ENCODE measurements around the gene CFAP43.

Gene CFAP43

GRCh38 chr10:104262055-104262454 is 29.9 kb upstream of the CFAP43 start:
- Histone ChIP-seq H3K79me1 (replicated peaks; ENCODE audit: low read length, poor library complexity, severe bottlenecking) (peaks cover 20% of the 10 kb centered on the region), H3K27ac (ENCODE audit: low read length, poor library complexity, severe bottlenecking) (no peak overlapping the region), H2BK15ac (ENCODE audit: low read depth, poor library complexity, severe bottlenecking) (no peak overlapping the region), H2AK5ac (ENCODE audit: low read length, severe bottlenecking) (peak overlapping the region; percentile 77), H3K4me2 (ENCODE audit: low read length, poor library complexity, severe bottlenecking) (no peak overlapping the region), H3K9me3 (ENCODE audit: control insufficient read depth, low read length) (no peaks in the 10 kb centered on the region), H3K9ac (ENCODE audit: low read length) (peak overlapping the region; percentile 68), H4K91ac (ENCODE audit: low read length) (no peak overlapping the region), H3K4ac (ENCODE audit: low read depth in 1 of 2, low read length in 2 of 2) (no peak overlapping the region), H3K27me3 (ENCODE audit: control insufficient read depth in 1 of 2, insufficient read depth in 1 of 2, low read length in 2 of 2) (no peaks in the 10 kb centered on the region), H4K8ac (ENCODE audit: low read length) (no peak overlapping the region), H3K18ac (ENCODE audit: low read depth in 1 of 2, low read length in 2 of 2) (no peak overlapping the region), H3K4me3 (ENCODE audit: insufficient read depth in 1 of 2, low read depth in 1 of 2, low read length in 2 of 2) (no peak overlapping the region), H3K23ac (ENCODE audit: low read length in 2 of 2) (no peak overlapping the region), H3K4me1 (ENCODE audit: control insufficient read depth, insufficient read depth, low read depth, low read length) (peaks cover 8% of the 10 kb centered on the region), H3K14ac (ENCODE audit: low read length in 2 of 2) (no peak overlapping the region), H2BK12ac (ENCODE audit: low read length in 2 of 2) (no peak overlapping the region), H3K36me3 (ENCODE audit: control insufficient read depth in 1 of 2, insufficient read depth in 2 of 2, low read depth in 1 of 2, low read length in 2 of 2) (peaks cover 27 to 100% of the 10 kb centered on the region in 2 experiments), H2AFZ (ENCODE audit: low read depth, low read length) (no peak overlapping the region), H2BK5ac (ENCODE audit: low read depth, low read length, poor library complexity, severe bottlenecking) (no peak overlapping the region), H2BK120ac (ENCODE audit: low read depth, low read length) (no peak overlapping the region)
- WGBS, result 91% methylated on average over 5 of the region's 5 CpGs
- DNase-seq, result no peak

GRCh38 chr10:104260775-104261115 is 28.6 kb upstream of the CFAP43 start:
- H3K14ac ChIP-seq (ENCODE audit: low read length in 2 of 2), result no peak overlapping the region
- no peak overlapping the region for H3K4me2 ChIP-seq (ENCODE audit: low read length, poor library complexity, severe bottlenecking)
- H2BK15ac ChIP-seq (ENCODE audit: low read depth, poor library complexity, severe bottlenecking), result no peak overlapping the region
- peak; percentile 86 for DNase-seq
- peak overlapping the region; percentile 68 for H3K9ac ChIP-seq (ENCODE audit: low read length)
- peak overlapping the region; percentile 31 for H3K27ac ChIP-seq (ENCODE audit: low read length, poor library complexity, severe bottlenecking)
- H3K23ac ChIP-seq (ENCODE audit: low read length in 2 of 2), result no peak overlapping the region
- no peak overlapping the region for H3K4ac ChIP-seq (ENCODE audit: low read depth in 1 of 2, low read length in 2 of 2)
- no peak overlapping the region for H3K18ac ChIP-seq (ENCODE audit: low read depth in 1 of 2, low read length in 2 of 2)
- H3K79me1 ChIP-seq (replicated peaks; ENCODE audit: low read length, poor library complexity, severe bottlenecking), result peaks cover 17% of the 10 kb centered on the region
- 0% methylated on average over 1 of the region's 3 CpGs for WGBS
- H2BK120ac ChIP-seq (ENCODE audit: low read depth, low read length), result no peak overlapping the region
- H3K27me3 ChIP-seq (ENCODE audit: control insufficient read depth in 1 of 2, insufficient read depth in 1 of 2, low read length in 2 of 2), result no peaks in the 10 kb centered on the region
- H2AFZ ChIP-seq (ENCODE audit: low read depth, low read length), result no peak overlapping the region
- no peak overlapping the region for H2BK5ac ChIP-seq (ENCODE audit: low read depth, low read length, poor library complexity, severe bottlenecking)
- peaks cover 8% of the 10 kb centered on the region for H3K4me1 ChIP-seq (ENCODE audit: control insufficient read depth, insufficient read depth, low read depth, low read length)
- no peak overlapping the region for H2AK5ac ChIP-seq (ENCODE audit: low read length, severe bottlenecking)
- no peak overlapping the region for H4K8ac ChIP-seq (ENCODE audit: low read length)
- H3K9me3 ChIP-seq (ENCODE audit: control insufficient read depth, low read length), result no peaks in the 10 kb centered on the region
- H3K36me3 ChIP-seq (ENCODE audit: control insufficient read depth in 1 of 2, insufficient read depth in 2 of 2, low read depth in 1 of 2, low read length in 2 of 2), result peaks cover 24 to 99% of the 10 kb centered on the region in 2 experiments
- H2BK12ac ChIP-seq (ENCODE audit: low read length in 2 of 2), result no peak overlapping the region
- H4K91ac ChIP-seq (ENCODE audit: low read length), result no peak overlapping the region
- H3K4me3 ChIP-seq (ENCODE audit: insufficient read depth in 1 of 2, low read depth in 1 of 2, low read length in 2 of 2), result no peak overlapping the region

DNA sequence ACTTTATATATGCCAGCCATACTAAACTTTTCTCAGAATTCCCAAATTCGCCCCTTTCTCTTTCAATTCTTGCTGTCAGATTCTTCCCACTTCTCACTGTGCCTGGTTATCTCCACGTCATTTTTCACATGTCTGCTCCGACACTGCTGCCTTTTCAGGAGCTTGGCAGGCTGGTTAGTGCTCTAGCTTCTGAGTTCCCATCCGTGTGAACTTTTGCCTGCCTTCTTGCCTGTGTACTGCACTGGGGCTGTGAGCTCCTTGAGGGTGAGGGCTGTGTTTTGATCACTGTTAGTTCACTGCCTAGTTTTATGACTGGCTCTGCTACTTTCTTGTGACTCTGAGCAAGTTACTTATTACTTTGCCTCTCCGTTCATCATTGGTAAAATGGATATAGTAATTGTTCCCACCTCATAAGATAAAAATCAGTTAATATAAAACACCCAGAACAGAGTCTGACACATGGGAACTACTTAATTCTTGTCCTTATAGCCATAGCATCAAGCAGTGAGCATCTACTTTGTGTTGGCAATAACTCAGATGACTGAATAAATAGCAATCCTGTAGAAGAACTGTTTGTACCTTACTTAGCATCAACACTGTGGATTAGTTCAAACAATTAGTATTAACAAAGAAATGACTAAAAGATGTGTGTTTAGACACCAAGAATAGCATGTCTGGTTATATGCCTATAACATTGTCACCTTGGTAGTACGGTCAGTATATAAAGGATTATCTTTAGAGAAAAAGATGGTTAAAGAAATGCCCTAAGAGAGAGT is 28.0 kb upstream of the CFAP43 start:
- peaks cover 17% of the 10 kb centered on the region for H3K79me1 ChIP-seq (replicated peaks; ENCODE audit: low read length, poor library complexity, severe bottlenecking)
- no peak overlapping the region for H4K8ac ChIP-seq (ENCODE audit: low read length)
- 28% methylated on average over 5 of the region's 6 CpGs for WGBS
- no peak overlapping the region for H2BK5ac ChIP-seq (ENCODE audit: low read depth, low read length, poor library complexity, severe bottlenecking)
- DNase-seq, result peak; percentile 91
- H3K4me3 ChIP-seq (ENCODE audit: insufficient read depth in 1 of 2, low read depth in 1 of 2, low read length in 2 of 2), result peak overlapping the region; percentile 27 to 45
- H3K14ac ChIP-seq (ENCODE audit: low read length in 2 of 2), result peak overlapping the region in 1 of 2 experiments; percentile 95
- peak overlapping the region in 1 of 2 experiments; percentile 72 for H2BK12ac ChIP-seq (ENCODE audit: low read length in 2 of 2)
- H2AFZ ChIP-seq (ENCODE audit: low read depth, low read length), result no peak overlapping the region
- H4K91ac ChIP-seq (ENCODE audit: low read length), result peak overlapping the region; percentile 43
- H2BK120ac ChIP-seq (ENCODE audit: low read depth, low read length), result no peak overlapping the region
- no peak overlapping the region for H3K23ac ChIP-seq (ENCODE audit: low read length in 2 of 2)
- H3K27me3 ChIP-seq (ENCODE audit: control insufficient read depth in 1 of 2, insufficient read depth in 1 of 2, low read length in 2 of 2), result no peaks in the 10 kb centered on the region
- H2BK15ac ChIP-seq (ENCODE audit: low read depth, poor library complexity, severe bottlenecking), result no peak overlapping the region
- peaks cover 24 to 93% of the 10 kb centered on the region in 2 experiments for H3K36me3 ChIP-seq (ENCODE audit: control insufficient read depth in 1 of 2, insufficient read depth in 2 of 2, low read depth in 1 of 2, low read length in 2 of 2)
- H3K9ac ChIP-seq (ENCODE audit: low read length), result peak overlapping the region; percentile 68
- peak overlapping the region; percentile 11 to 70 for H3K18ac ChIP-seq (ENCODE audit: low read depth in 1 of 2, low read length in 2 of 2)
- H3K4me2 ChIP-seq (ENCODE audit: low read length, poor library complexity, severe bottlenecking), result peak overlapping the region; percentile 52
- H3K4me1 ChIP-seq (ENCODE audit: control insufficient read depth, insufficient read depth, low read depth, low read length), result peaks cover 8% of the 10 kb centered on the region
- no peaks in the 10 kb centered on the region for H3K9me3 ChIP-seq (ENCODE audit: control insufficient read depth, low read length)
- H2AK5ac ChIP-seq (ENCODE audit: low read length, severe bottlenecking), result peak overlapping the region; percentile 94
- H3K4ac ChIP-seq (ENCODE audit: low read depth in 1 of 2, low read length in 2 of 2), result peak overlapping the region in 1 of 2 experiments; percentile 80
- peak overlapping the region; percentile 75 for H3K27ac ChIP-seq (ENCODE audit: low read length, poor library complexity, severe bottlenecking)

GRCh38 chr10:104259456-104259855 is 27.3 kb upstream of the CFAP43 start:
- H3K14ac ChIP-seq (ENCODE audit: low read length in 2 of 2), result no peak overlapping the region
- peak overlapping the region; percentile 68 for H3K9ac ChIP-seq (ENCODE audit: low read length)
- no peaks in the 10 kb centered on the region for H3K9me3 ChIP-seq (ENCODE audit: control insufficient read depth, low read length)
- H3K27ac ChIP-seq (ENCODE audit: low read length, poor library complexity, severe bottlenecking), result peak overlapping the region; percentile 75
- no peak overlapping the region for H3K4me2 ChIP-seq (ENCODE audit: low read length, poor library complexity, severe bottlenecking)
- no peak overlapping the region for H3K18ac ChIP-seq (ENCODE audit: low read depth in 1 of 2, low read length in 2 of 2)
- peaks cover 24 to 86% of the 10 kb centered on the region in 2 experiments for H3K36me3 ChIP-seq (ENCODE audit: control insufficient read depth in 1 of 2, insufficient read depth in 2 of 2, low read depth in 1 of 2, low read length in 2 of 2)
- peaks cover 16% of the 10 kb centered on the region for H3K79me1 ChIP-seq (replicated peaks; ENCODE audit: low read length, poor library complexity, severe bottlenecking)
- H3K4me3 ChIP-seq (ENCODE audit: insufficient read depth in 1 of 2, low read depth in 1 of 2, low read length in 2 of 2), result no peak overlapping the region
- no peak overlapping the region for H2BK15ac ChIP-seq (ENCODE audit: low read depth, poor library complexity, severe bottlenecking)
- H3K4ac ChIP-seq (ENCODE audit: low read depth in 1 of 2, low read length in 2 of 2), result no peak overlapping the region
- WGBS, result 90% methylated on average over 3 of the region's 3 CpGs
- no peak overlapping the region for H2BK12ac ChIP-seq (ENCODE audit: low read length in 2 of 2)
- no peak overlapping the region for H2BK120ac ChIP-seq (ENCODE audit: low read depth, low read length)
- no peak overlapping the region for H2AK5ac ChIP-seq (ENCODE audit: low read length, severe bottlenecking)
- peaks cover 8% of the 10 kb centered on the region for H3K4me1 ChIP-seq (ENCODE audit: control insufficient read depth, insufficient read depth, low read depth, low read length)
- no peaks in the 10 kb centered on the region for H3K27me3 ChIP-seq (ENCODE audit: control insufficient read depth in 1 of 2, insufficient read depth in 1 of 2, low read length in 2 of 2)
- H2BK5ac ChIP-seq (ENCODE audit: low read depth, low read length, poor library complexity, severe bottlenecking), result no peak overlapping the region
- DNase-seq, result no peak
- H4K91ac ChIP-seq (ENCODE audit: low read length), result no peak overlapping the region
- no peak overlapping the region for H2AFZ ChIP-seq (ENCODE audit: low read depth, low read length)
- no peak overlapping the region for H4K8ac ChIP-seq (ENCODE audit: low read length)
- no peak overlapping the region for H3K23ac ChIP-seq (ENCODE audit: low read length in 2 of 2)
